Mesenchymal stem cell (in vitro differentiated cells and primary cell): Measurements from ENCODE around the gene SCFD2.

Experiments
- DNase-seq: peaks from one replicate; pipeline ENCODE4 v3.0.0-alpha.2; 2013
- H2AFZ ChIP-seq: one replicate; pipeline ENCODE4 v1.6.1; 2013; ENCODE audit warnings: low read depth, mild to moderate bottlenecking, control low read depth, inconsistent platforms, low read length, moderate library complexity
- H2AK5ac ChIP-seq: 2 replicates; pipeline ENCODE4 v1.6.1; 2013; ENCODE audit warnings: low read length, moderate library complexity, mild to moderate bottlenecking, inconsistent platforms; ENCODE audit not compliant: severe bottlenecking
- H2BK120ac ChIP-seq: one replicate; pipeline ENCODE4 v1.6.1; 2013; ENCODE audit warnings: low read depth, mild to moderate bottlenecking, inconsistent platforms, low read length, moderate library complexity
- H2BK12ac ChIP-seq, 2 experiments: one replicate each; pipeline ENCODE4 v1.6.1; 2013; ENCODE audit warnings: inconsistent platforms in 2 of 2, low read length in 2 of 2, mild to moderate bottlenecking in 2 of 2, moderate library complexity in 2 of 2, control low read depth in 1 of 2
- H2BK15ac ChIP-seq: one replicate; pipeline ENCODE4 v1.6.1; 2013; ENCODE audit warnings: mild to moderate bottlenecking, low read depth, inconsistent platforms; ENCODE audit not compliant: poor library complexity, severe bottlenecking
- H2BK5ac ChIP-seq: 2 replicates; pipeline ENCODE4 v1.6.1; 2013; ENCODE audit warnings: low read depth, mild to moderate bottlenecking, low read length, control low read depth, inconsistent platforms; ENCODE audit not compliant: poor library complexity, severe bottlenecking
- H3K14ac ChIP-seq, 2 experiments: one replicate each; pipeline ENCODE4 v1.6.1; 2013; ENCODE audit warnings: inconsistent platforms in 2 of 2, low read length in 2 of 2, control low read depth in 1 of 2, mild to moderate bottlenecking in 1 of 2, moderate library complexity in 1 of 2
- H3K18ac ChIP-seq, 2 experiments: one replicate each; pipeline ENCODE4 v1.6.1; 2013; ENCODE audit warnings: inconsistent platforms in 2 of 2, low read length in 2 of 2, control low read depth in 1 of 2, low read depth in 1 of 2, mild to moderate bottlenecking in 1 of 2
- H3K23ac ChIP-seq, 2 experiments: one replicate each; pipeline ENCODE4 v1.6.1; 2013; ENCODE audit warnings: inconsistent platforms in 2 of 2, low read length in 2 of 2, mild to moderate bottlenecking in 2 of 2, moderate library complexity in 2 of 2, control low read depth in 1 of 2
- H3K27ac ChIP-seq: 2 replicates; pipeline ENCODE4 v1.5.1; 2013; ENCODE audit warnings: mild to moderate bottlenecking, moderate library complexity, low read length, control low read depth, inconsistent platforms; ENCODE audit not compliant: poor library complexity, severe bottlenecking
- H3K27me3 ChIP-seq, 2 experiments: 2 replicates each; pipeline versions ENCODE4 v1.6.1 to v1.7.0; 2013; ENCODE audit warnings: low read length in 2 of 2, mild to moderate bottlenecking in 2 of 2, moderate library complexity in 2 of 2, control low read depth in 1 of 2, inconsistent platforms in 1 of 2; ENCODE audit not compliant: control insufficient read depth in 1 of 2, insufficient read depth in 1 of 2
- H3K36me3 ChIP-seq, 2 experiments: 2 replicates each; pipeline versions ENCODE4 v1.6.1 to v1.7.0; 2013; ENCODE audit warnings: low read length in 2 of 2, control low read depth in 1 of 2, inconsistent platforms in 1 of 2, low read depth in 1 of 2, mild to moderate bottlenecking in 1 of 2; ENCODE audit not compliant: insufficient read depth in 2 of 2, control insufficient read depth in 1 of 2
- H3K4ac ChIP-seq, 2 experiments: one replicate each; pipeline ENCODE4 v1.6.1; 2013; ENCODE audit warnings: inconsistent platforms in 2 of 2, low read length in 2 of 2, mild to moderate bottlenecking in 2 of 2, moderate library complexity in 2 of 2, control low read depth in 1 of 2, low read depth in 1 of 2
- H3K4me1 ChIP-seq: 2 replicates; pipeline ENCODE4 v1.6.1; 2013; ENCODE audit warnings: low read depth, low read length, control low read depth; ENCODE audit not compliant: control insufficient read depth, insufficient read depth
- H3K4me2 ChIP-seq: 2 replicates; pipeline ENCODE4 v1.6.1; 2013; ENCODE audit warnings: low read length, mild to moderate bottlenecking, inconsistent platforms; ENCODE audit not compliant: poor library complexity, severe bottlenecking
- H3K4me3 ChIP-seq, 2 experiments: 2 replicates each; pipeline versions ENCODE4 v1.5.1 to v1.7.0; 2013; ENCODE audit warnings: low read length in 2 of 2, mild to moderate bottlenecking in 2 of 2, control low read depth in 1 of 2, low read depth in 1 of 2; ENCODE audit not compliant: insufficient read depth in 1 of 2
- H3K79me1 ChIP-seq: replicated peaks from 2 replicates; pipeline ENCODE4 v1.6.1; 2013; ENCODE audit warnings: mild to moderate bottlenecking, control low read depth, low read length, inconsistent platforms; ENCODE audit not compliant: poor library complexity, severe bottlenecking
- H3K9ac ChIP-seq: 2 replicates; pipeline ENCODE4 v1.7.0; 2013; ENCODE audit warnings: mild to moderate bottlenecking, low read length, moderate library complexity
- H3K9me3 ChIP-seq: 2 replicates; pipeline ENCODE4 v1.7.0; 2013; ENCODE audit warnings: mild to moderate bottlenecking, low read length; ENCODE audit not compliant: control insufficient read depth
- H4K8ac ChIP-seq: one replicate; pipeline ENCODE4 v1.6.1; 2013; ENCODE audit warnings: inconsistent platforms, mild to moderate bottlenecking, low read length, moderate library complexity
- H4K91ac ChIP-seq: one replicate; pipeline ENCODE4 v1.6.1; 2013; ENCODE audit warnings: mild to moderate bottlenecking, low read length, inconsistent platforms
- WGBS: methylation state at CpG from one replicate; pipeline ENCODE4 v1.1.7; 2013; ENCODE audit warnings: mixed read lengths; 5-methylcytosine and 5-hydroxymethylcytosine counted together

The SCFD2 gene

GRCh38 chr4:53199356-53199755, 166.5 kb downstream of the SCFD2 start:
- no peak overlapping the region for H4K8ac ChIP-seq
- no peak overlapping the region for H2AFZ ChIP-seq
- H3K4ac ChIP-seq, result peak overlapping the region in 1 of 2 experiments; percentile 79
- H3K9ac ChIP-seq, result peak overlapping the region; percentile 81
- no peak overlapping the region for H3K27ac ChIP-seq
- no peak for DNase-seq
- H3K79me1 ChIP-seq, result peaks cover 2% of the 10 kb centered on the region
- no peaks in the 10 kb centered on the region for H3K36me3 ChIP-seq
- no peak overlapping the region for H2BK15ac ChIP-seq
- 100% methylated on average over 1 of the region's 1 CpG for WGBS
- H3K27me3 ChIP-seq, result no peaks in the 10 kb centered on the region
- no peak overlapping the region for H3K14ac ChIP-seq
- no peak overlapping the region for H2AK5ac ChIP-seq
- H3K4me3 ChIP-seq, result no peak overlapping the region
- H4K91ac ChIP-seq, result no peak overlapping the region
- peak overlapping the region in 1 of 2 experiments; percentile 38 for H2BK12ac ChIP-seq
- no peak overlapping the region for H2BK5ac ChIP-seq
- no peak overlapping the region for H3K4me2 ChIP-seq
- H3K4me1 ChIP-seq, result no peaks in the 10 kb centered on the region
- H3K23ac ChIP-seq, result no peak overlapping the region
- no peaks in the 10 kb centered on the region for H3K9me3 ChIP-seq
- H2BK120ac ChIP-seq, result no peak overlapping the region
- H3K18ac ChIP-seq, result no peak overlapping the region

- Histone ChIP-seq H3K4me1 (no peaks in the 10 kb centered on the region), H2AK5ac (no peak overlapping the region), H3K36me3 (no peaks in the 10 kb centered on the region), H2BK12ac (no peak overlapping the region), H3K4me2 (no peak overlapping the region), H2AFZ (no peak overlapping the region), H3K27me3 (no peaks in the 10 kb centered on the region), H3K27ac (no peak overlapping the region), H3K23ac (no peak overlapping the region), H2BK5ac (no peak overlapping the region), H2BK120ac (no peak overlapping the region), H2BK15ac (no peak overlapping the region), H3K4ac (no peak overlapping the region), H3K9me3 (no peaks in the 10 kb centered on the region), H4K91ac (no peak overlapping the region), H4K8ac (no peak overlapping the region), H3K9ac (peak overlapping the region; percentile 81), H3K18ac (no peak overlapping the region), H3K79me1 (peaks cover 2% of the 10 kb centered on the region), H3K14ac (no peak overlapping the region), H3K4me3 (peak overlapping the region in 1 of 2 experiments; percentile 46)
- WGBS, result no CpG with 5 or more reads among the region's 1 CpG
- DNase-seq, result peak; percentile 55
Measured at GRCh38 chr4:53197772-53198142, 168.1 kb downstream of the SCFD2 start.

GRCh38 chr4:53196882-53197771, 168.7 kb downstream of the SCFD2 start:
- no peaks in the 10 kb centered on the region for H3K9me3 ChIP-seq

DNA sequence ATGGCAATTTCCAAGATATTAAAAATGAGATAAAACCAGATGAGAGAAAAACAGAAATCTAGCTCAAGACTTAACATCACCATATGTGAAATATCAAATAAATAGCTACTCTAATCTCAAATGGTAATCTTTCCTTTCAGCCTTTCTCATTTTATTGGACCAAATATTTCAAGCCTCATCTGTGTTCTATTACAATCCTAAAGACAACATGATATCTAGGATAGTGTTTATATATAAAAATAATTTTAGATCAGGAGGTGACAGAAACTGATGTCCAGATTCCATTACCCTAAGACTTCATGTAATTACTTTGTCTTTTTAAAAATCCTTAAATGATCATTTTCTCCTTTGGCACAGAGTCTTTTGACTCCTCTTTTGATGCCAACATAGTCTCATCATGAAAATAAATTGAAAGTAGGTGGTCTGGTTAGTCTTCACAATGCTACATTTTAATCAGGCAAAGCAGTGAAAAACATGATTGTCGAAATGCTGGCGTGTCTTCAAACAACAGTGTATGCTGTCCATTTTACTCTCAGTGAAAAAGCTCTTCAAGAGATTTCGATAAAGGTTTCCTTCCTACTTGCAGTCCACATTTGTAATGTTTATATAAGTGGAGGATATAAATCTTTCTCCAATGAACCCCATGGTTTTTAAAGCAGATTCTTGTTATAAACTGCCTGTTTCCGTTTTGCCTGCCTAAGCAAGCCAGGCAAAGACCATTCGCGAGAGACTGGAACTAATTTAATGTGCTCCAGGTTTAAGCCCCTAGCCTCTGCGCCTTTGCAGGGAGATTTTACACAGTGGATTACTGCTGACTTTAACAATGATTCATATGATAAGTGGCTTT, 169.8 kb downstream of the SCFD2 start:
- WGBS, result 6% methylated on average over 4 of the region's 7 CpGs
- Histone ChIP-seq H3K36me3 (no peaks in the 10 kb centered on the region), H3K23ac (no peak overlapping the region)

More at GRCh38 chr4:53196882-53197771, 168.7 kb downstream of the SCFD2 start:
- WGBS, result 66% methylated on average over 4 of the region's 4 CpGs
- H3K9ac ChIP-seq, result peak overlapping the region; percentile 81
- no peaks in the 10 kb centered on the region for H3K4me1 ChIP-seq
- no peak overlapping the region for H4K91ac ChIP-seq
- no peak overlapping the region for H2AFZ ChIP-seq
- H4K8ac ChIP-seq, result no peak overlapping the region
- no peak overlapping the region for H3K14ac ChIP-seq
- H3K79me1 ChIP-seq, result peaks cover 2% of the 10 kb centered on the region
- no peaks in the 10 kb centered on the region for H3K27me3 ChIP-seq
- peak overlapping the region in 1 of 2 experiments; percentile 51 for H3K4ac ChIP-seq
- no peak overlapping the region for H3K18ac ChIP-seq
- no peak overlapping the region for H2BK12ac ChIP-seq
- no peak overlapping the region for H3K27ac ChIP-seq
- H2BK120ac ChIP-seq, result no peak overlapping the region
- H2BK5ac ChIP-seq, result no peak overlapping the region
- peak overlapping the region in 1 of 2 experiments; percentile 46 for H3K4me3 ChIP-seq
- H3K4me2 ChIP-seq, result no peak overlapping the region
- no peak overlapping the region for H2BK15ac ChIP-seq
- no peak overlapping the region for H2AK5ac ChIP-seq
- peak; percentile 86 for DNase-seq
- no peak overlapping the region for H3K23ac ChIP-seq
- H3K36me3 ChIP-seq, result no peaks in the 10 kb centered on the region

More for the DNA sequence above, 169.8 kb downstream of the SCFD2 start:
- no peak overlapping the region for H2BK15ac ChIP-seq
- no peak overlapping the region for H2BK12ac ChIP-seq
- H3K4me2 ChIP-seq, result no peak overlapping the region
- H4K91ac ChIP-seq, result no peak overlapping the region
- no peak overlapping the region for H3K18ac ChIP-seq
- H3K4me1 ChIP-seq, result no peaks in the 10 kb centered on the region
- peaks cover 4% of the 10 kb centered on the region for H3K79me1 ChIP-seq
- H3K27ac ChIP-seq, result no peak overlapping the region
- H4K8ac ChIP-seq, result no peak overlapping the region
- no peak overlapping the region for H3K4ac ChIP-seq
- no peak overlapping the region for H2AK5ac ChIP-seq
- H3K9me3 ChIP-seq, result no peaks in the 10 kb centered on the region
- H3K4me3 ChIP-seq, result peak overlapping the region in 1 of 2 experiments; percentile 44
- peak; percentile 60 for DNase-seq
- no peaks in the 10 kb centered on the region for H3K27me3 ChIP-seq
- H2BK120ac ChIP-seq, result no peak overlapping the region
- H2BK5ac ChIP-seq, result no peak overlapping the region
- H2AFZ ChIP-seq, result no peak overlapping the region
- H3K14ac ChIP-seq, result no peak overlapping the region
- H3K9ac ChIP-seq, result peak overlapping the region; percentile 74
